GM18508 (cell line): ENCODE measurements around the gene OLFML3.

Experiments used
- ATAC-seq: cut with Tn5 transposase; IDR thresholded peaks from one replicate; pipeline ENCODE4 v1.9.1; 2021; ENCODE audit warnings: moderate number of reproducible peaks; ENCODE audit not compliant: insufficient read depth, unreplicated experiment

The OLFML3 gene, protein sequence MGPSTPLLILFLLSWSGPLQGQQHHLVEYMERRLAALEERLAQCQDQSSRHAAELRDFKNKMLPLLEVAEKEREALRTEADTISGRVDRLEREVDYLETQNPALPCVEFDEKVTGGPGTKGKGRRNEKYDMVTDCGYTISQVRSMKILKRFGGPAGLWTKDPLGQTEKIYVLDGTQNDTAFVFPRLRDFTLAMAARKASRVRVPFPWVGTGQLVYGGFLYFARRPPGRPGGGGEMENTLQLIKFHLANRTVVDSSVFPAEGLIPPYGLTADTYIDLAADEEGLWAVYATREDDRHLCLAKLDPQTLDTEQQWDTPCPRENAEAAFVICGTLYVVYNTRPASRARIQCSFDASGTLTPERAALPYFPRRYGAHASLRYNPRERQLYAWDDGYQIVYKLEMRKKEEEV

DNA sequence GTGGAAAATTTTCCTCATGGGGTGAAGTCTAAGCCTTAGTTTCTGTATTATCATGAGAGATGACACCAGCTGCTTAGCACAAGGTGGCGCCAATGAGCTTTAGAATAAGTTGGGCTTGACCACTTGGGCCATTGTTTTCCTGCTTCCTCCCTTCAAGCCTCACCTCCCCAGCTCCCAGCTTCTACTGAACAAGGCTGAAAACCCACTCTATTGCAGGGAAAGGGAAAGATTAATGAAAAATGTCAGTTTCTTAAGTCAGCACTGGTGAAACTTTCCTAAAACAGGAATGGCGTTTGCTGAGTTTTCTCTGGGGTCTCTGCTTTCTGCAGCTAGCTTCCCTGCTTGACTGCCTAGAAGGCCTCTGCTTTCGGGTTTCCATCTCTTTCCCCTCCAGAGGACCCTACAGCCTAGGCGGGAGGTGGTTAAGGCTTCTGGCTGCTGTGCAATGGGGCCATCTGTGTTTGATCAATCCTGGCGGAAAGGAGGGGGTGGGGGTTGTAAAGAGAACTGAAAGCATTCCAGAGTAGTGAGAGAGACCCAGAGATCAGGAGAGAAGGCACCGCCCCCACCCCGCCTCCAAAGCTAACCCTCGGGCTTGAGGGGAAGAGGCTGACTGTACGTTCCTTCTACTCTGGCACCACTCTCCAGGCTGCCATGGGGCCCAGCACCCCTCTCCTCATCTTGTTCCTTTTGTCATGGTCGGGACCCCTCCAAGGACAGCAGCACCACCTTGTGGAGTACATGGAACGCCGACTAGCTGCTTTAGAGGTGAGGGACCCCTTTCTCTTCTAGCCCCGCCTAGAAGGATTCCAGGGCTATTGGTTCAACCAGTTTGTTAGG lies at the start of gene OLFML3:
TSS of gene OLFML3 (plus strand) at position 612 of the 840 bp plus-strand sequence. CDS start at position 655, 43 bp downstream.
- ATAC-seq, result no peak

DNA sequence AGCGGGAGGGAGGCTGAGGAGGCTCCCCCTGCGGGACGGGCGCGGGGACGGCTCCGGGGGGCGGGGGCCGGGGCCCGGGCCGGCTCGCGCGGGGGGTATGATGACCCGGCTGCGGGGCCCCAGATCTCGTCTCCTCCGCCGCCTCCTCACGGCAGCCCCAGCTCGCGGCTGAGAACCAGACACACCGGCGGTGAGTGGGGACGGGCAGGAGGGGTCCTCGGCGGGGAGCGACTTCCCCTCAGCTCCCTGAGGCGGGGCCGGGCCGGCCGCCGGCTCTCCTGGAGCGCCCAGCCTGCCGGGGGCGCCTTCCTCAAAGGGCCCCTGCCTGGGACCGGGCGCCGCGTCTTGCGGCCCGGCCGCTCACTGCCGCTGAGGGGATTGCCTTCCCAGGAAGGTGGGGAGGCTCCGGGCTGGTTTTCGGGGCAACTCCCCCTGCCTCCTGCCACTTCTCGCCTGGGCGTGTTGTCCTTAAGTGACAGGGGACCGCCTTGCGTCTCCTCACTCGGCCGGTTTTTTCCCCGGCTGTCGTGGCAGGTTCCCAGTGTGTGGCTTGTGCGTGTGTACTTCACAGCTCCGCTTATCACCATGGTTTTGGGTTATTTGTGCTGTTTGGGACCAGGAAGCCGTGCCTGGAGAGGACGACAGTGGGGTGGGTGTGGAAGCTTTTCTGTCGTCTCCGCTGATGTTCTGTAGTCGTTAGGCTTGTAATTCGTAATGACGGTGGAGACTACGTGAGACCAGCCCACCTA lies 49.4 kb upstream of the OLFML3 start:
- ATAC-seq, result no peak

DNA sequence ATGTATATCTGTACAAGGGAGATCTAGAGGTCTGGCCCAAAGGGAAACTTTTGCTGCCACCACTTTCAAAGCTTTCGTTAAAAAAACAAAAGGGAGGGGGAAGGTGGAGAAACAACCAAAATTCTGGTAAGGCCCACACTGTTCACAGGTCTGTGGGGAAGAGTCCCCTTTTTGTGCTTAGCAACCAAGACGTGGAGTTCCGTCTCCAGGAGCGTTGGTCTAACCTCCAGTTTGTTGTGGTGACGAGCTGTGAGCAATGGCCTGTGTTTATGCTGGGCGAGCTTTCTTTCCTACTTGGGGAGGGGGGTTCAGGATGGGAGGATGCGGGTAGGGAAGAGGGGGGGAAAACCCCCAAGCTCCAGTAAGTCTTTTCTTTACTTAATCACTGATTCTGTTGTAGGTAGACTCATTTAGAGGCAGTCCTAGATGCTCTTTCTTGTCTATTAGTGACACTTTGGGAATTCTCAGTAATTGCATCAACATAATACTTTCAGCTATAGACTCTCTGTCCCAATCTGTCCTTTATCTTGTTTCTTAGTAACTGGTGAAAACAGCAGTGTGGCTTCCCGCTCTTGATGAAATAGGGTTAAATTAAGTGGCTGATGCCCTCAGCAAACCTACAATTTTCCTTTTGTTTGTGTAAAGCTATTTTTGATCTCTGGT lies 48.6 kb upstream of the OLFML3 start:
- no peak for ATAC-seq

DNA sequence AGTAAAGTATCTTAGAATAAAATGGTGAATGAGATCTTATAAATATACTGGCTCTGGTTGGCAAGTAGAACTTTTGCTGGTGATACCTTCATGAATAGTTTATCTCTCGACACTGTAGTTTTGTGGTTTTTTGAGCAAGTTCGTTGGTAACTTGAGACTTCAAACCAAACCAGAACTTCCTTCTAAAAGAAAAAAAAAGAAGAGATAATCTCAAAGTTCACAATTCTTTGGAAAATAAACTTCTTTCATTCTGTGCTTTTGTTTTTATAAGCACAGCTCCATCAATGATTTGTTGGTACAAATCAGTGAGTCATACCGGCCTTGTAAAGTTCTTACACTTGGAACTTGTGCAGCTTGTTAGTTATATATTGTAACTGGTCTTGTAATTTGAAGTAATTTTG lies 47.8 kb upstream of the OLFML3 start:
- ATAC-seq, result no peak

DNA sequence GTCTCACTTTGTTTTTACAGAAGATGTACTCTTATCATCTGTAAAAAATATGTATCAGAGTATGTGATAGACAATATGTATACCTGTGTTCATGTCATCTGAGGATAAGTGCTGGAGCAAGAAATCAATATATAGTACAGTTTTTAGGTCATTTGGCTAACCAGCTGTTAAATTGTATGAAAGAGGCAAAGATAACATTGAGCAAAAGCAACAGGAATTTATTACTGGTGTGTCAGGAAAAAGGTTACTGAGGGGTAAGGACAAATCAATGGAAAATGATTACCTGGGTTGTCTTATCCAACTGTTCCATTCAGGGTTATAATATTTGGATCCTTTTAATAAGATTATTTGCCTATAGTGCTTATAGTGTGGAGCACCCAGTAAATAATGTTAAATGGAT lies 45.3 kb upstream of the OLFML3 start:
- ATAC-seq, result no peak

DNA sequence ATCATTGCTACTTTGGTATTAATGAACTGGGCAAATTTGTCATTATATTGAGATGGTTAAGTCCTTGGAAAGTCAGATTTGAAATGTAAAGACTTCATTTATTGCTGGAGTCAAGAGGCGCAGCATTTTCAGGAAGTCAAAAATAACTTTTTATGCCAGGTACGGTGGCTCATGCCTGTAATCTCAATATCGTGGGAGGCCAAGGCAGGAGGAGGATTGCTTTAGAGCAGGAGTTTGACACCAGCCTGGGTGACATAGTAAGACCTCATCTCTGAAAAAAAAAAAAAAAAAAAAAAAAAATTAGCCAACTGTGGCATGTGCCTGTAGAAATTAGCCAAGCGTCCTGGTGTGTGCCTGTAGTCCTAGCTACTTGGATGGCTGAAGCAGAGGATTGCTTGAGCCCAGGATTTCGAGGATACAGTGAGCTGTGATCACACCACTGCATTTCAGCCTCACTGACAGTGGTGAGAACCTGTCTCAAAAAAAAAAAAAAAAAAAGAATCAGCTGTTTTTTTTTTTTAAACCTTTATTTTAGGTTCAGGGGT lies 44.7 kb upstream of the OLFML3 start:
- no peak for ATAC-seq

DNA sequence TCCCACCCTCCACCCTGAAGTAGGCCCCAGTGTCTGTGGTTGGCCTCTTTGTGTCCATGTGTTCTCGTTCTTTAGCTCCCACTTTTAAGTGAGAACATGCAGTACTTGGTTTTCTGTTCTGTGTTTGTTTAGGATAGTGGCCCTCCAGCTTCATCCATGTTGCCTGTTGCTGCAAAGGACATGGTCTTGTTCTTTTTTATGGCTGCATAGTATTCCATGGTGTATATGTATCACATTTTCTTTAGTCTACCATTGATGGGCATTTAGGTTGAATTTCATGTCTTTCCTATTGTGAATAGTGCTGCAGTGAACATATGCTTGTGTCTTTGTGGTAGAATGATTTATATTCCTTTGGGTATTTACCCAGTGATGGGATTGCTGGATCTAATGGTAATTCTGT lies 44.1 kb upstream of the OLFML3 start:
- no peak for ATAC-seq

DNA sequence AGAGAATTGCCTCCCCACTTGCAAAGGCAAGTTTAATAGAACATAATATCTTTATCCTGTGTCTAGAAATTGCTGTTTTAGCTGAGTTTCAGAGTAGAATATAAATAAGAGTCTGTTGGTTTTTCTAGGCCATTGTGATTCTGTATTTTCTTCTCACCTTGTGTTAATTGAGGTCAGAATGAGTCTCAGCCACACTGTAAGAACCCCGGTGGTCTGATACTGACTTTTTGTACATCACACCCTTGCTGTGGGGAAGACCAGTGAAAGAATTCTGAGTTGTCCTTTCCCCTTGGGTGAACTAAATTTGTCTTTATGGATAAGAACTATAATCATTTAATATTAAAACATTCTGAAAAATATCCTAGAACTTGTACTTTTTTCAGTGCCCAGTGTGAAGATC lies 43.3 kb upstream of the OLFML3 start:
- no peak for ATAC-seq

DNA sequence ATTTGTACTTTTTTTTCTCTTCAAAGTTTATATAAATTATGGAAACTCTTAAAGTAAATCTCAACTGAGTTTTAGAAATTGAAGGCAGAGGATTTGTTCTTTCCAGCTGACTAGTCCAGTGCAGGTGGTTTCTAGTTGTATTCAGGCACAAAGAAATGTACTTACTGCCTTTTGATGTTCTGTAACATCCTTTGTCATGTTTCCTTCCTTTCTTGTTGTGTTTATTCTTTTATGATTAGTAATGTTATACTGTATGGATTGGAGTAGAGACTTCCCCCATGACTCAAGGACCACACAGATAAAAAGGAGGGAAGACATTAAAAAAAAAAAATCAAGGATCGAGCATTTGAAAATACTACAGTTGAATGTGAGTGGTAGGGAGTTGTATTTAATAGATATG lies 42.1 kb upstream of the OLFML3 start:
- ATAC-seq, result no peak

DNA sequence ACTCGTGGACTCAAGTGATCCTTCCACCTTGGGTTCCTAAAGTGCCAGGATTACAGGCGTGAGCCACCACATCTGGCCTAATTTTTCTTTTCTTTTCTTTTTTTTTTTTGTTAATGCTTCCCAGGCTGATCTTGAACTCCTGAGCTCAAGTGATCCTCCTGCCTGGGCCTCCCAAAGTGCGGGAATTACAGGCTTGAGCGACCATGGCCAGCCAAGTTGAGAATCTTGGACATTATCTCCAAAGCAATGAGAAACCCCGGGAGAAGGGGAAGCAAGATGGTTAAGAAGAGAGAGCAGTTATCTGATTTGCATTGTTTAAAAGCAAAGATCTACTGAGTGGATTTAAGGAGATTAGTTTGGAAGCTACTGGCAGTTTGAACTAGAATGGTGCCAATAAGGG lies 41.1 kb upstream of the OLFML3 start:
- no peak for ATAC-seq

DNA sequence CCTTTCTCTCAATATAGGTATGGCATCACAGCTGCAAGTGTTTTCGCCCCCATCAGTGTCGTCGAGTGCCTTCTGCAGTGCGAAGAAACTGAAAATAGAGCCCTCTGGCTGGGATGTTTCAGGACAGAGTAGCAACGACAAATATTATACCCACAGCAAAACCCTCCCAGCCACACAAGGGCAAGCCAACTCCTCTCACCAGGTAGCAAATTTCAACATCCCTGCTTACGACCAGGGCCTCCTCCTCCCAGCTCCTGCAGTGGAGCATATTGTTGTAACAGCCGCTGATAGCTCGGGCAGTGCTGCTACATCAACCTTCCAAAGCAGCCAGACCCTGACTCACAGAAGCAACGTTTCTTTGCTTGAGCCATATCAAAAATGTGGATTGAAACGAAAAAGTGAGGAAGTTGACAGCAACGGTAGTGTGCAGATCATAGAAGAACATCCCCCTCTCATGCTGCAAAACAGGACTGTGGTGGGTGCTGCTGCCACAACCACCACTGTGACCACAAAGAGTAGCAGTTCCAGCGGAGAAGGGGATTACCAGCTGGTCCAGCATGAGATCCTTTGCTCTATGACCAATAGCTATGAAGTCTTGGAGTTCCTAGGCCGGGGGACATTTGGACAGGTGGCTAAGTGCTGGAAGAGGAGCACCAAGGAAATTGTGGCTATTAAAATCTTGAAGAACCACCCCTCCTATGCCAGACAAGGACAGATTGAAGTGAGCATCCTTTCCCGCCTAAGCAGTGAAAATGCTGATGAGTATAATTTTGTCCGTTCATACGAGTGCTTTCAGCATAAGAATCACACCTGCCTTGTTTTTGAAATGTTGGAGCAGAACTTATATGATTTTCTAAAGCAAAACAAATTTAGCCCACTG lies 38.7 kb upstream of the OLFML3 start:
- ATAC-seq, result no peak

DNA sequence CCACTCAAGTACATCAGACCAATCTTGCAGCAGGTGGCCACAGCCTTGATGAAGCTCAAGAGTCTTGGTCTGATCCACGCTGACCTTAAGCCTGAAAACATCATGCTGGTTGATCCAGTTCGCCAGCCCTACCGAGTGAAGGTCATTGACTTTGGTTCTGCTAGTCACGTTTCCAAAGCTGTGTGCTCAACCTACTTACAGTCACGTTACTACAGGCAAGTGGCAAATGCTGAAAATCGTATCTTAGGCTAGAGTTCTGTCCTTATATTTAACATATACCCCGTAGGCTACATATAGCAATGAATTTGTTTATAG lies 38.1 kb upstream of the OLFML3 start:
- no peak for ATAC-seq

DNA sequence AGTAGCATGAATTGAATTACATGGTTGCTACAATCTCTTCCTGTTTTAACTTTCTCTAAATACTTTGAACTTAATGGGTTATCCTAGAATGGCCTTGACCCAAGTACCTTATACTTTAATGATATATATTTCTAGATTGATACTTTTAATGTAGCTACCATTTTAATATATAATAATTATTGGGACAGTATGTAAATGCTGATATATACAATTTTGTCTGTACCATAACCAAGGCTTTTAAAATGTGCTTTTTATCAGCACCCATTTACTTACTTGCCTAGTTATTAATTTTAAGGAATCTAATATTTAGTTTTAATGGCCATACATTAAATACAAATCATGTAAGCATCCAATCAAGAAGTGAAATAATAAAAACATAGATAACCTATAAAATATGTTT lies 36.7 kb upstream of the OLFML3 start:
- no peak for ATAC-seq

DNA sequence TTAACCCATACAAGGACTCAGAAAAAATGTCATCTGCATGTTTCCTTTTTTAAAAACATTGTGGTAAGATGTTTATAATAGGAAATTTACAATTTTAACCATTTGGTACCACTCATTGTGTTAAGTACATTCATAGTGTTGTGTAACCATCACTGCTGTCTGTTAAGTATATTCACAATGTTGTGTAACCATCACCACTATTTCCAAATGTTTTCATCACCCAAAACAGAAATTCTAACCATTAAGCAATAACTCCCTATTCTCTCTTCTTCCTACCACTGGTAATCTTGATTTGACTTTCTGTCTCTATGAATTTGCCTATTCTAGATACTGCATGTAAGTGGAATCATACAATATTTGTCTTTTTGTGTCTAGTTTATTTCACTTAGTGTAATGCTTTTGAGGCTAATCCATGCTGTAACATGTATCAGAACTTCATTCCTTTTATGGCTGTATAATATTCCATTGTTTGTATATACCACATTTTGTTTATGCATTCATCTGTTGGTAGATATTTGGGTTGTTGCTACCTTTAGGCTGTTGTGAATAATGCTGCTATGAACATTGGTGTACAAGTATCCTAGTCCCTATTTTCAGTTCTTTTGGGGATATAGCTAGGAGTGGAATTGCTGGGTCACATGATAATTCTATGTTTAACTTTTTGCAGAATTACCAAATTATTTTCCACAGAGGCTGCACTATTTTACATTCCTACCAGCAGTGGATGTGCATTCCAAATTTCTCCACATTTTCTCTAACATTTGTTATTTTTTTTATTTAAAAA lies 36.1 kb upstream of the OLFML3 start:
- no peak for ATAC-seq

DNA sequence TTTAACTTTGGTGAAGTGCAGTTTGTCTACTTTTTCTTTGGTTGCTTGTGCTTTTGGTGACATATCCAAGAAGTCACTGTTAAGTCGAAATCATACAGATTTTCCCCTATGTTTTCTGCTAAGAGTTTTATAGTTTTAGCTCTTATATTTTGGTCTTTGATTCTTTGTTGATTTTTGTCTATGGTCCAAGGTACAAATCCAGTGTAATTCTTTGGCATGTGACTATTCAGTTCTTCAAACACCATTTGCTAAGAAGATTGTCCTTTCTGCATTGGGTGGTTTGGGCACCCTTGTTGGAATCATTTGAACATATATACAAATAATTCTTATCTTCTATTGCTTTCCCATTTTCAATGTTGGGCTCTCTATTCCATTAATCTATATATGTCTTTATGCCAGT lies 33.9 kb upstream of the OLFML3 start:
- ATAC-seq, result no peak

DNA sequence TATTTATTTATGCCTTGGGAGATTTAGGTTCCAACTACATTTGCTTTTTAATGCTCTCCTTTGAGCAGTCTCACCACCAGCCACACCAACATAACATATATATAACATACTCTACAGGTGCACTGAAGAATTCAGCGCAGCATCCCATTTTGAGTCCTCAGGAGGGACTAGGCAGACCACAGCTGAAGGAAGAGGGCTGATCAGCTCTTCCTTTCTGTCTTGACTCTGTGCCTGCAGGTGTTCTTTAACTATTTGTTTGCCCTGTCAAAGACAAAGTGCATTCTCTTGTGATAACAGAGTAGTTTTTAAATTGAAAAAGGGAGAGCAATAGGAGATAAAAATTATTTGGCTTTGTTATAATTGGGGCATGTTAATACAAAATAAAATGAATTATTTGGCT lies 33.2 kb upstream of the OLFML3 start:
- ATAC-seq, result no peak

DNA sequence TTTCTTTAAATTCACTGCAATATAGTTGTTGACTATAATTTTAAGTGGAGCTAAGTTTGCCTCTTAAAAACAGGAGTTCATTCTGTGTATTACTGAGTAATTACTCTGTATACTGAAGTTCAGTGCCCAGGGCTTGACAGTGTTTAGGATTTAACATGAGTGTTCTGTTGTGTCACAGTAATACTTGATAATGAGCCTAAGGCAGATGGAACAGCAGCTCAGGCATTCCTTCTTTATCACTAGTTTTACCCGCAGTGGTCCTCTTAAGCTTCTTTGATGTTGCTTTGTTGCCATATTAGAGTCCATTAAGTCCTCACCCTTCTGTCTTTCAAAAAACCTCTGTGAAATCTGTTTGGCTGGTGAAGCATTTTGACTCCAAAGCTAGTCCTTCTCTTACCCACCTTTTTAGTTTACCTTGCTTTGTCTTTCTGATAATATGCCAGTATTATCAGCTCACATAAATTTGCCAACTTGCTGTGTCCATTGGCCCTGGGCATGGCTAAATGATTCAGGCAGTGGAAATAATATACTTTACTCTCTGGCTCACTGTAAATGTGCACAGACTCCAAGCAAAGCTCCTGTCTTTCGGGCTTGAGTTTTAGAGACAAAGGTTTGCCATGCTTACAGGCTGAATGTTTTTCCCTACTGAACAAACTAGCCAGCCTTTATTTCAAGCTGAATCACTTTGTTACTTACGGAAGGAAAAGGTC lies 32.4 kb upstream of the OLFML3 start:
- no peak for ATAC-seq
